Activated T-helper 2 cell treated with anti-CD3 and anti-CD28 coated beads, Interferon-gamma antibody, Interleukin-2, Interleukin-4, amounts not matched to agents 10 μg/mL and 5 μg/mL and 100 μg/mL, durations not matched to agents 14 hours and 24 hours and 36 hours (primary cell): Measurements from ENCODE around the gene SHBG. TPM values are rescaled to one million over a fixed set of nuclear protein-coding genes. Genes with fewer than 3 reads are reported as not detected.
"Not testable (repeated sequence)": the region's sequence is repeated elsewhere in the genome, so short reads cannot be mapped to it uniquely, and the experiment has no call there.

Experiments
- DNase-seq: peaks from one replicate; pipeline ENCODE4 v3.0.0; 2021; ENCODE audit warnings: low spot score
- H3K27ac Mint-ChIP-seq: one replicate; pipeline ENCODE4 v1.8.0; 2021; ENCODE audit warnings: mixed read lengths
- H3K27me3 Mint-ChIP-seq: one replicate; pipeline ENCODE4 v1.8.0; 2021; ENCODE audit warnings: low read depth, mixed read lengths
- H3K36me3 Mint-ChIP-seq: one replicate; pipeline ENCODE4 v1.8.0; 2021; ENCODE audit warnings: low read depth, mixed read lengths
- H3K4me1 Mint-ChIP-seq: one replicate; pipeline ENCODE4 v1.8.0; 2021; ENCODE audit warnings: low read depth, mixed read lengths
- H3K4me3 Mint-ChIP-seq: one replicate; pipeline ENCODE4 v1.8.0; 2021; ENCODE audit warnings: low read depth, mild to moderate bottlenecking, moderate library complexity, mixed read lengths
- H3K9me3 Mint-ChIP-seq: one replicate; pipeline ENCODE4 v1.8.0; 2021; ENCODE audit warnings: mixed read lengths
- intact Hi-C: fragments of 100-400 bp; cut with micrococcal nuclease; formaldehyde crosslinking; loops from one replicate; pipeline ENCODE4 v1.15.1; 2023
- total RNA-seq: library from RNA; stranded (reverse); gene quantifications from 2 replicates; pipeline ENCODE4 v1.2.3, GENCODE V29; 2022

SHBG gene
- total RNA-seq, 1 donor from 2014 or later: not detected

GRCh38 chr17:7640783-7641182 is 10.8 kb downstream of the SHBG start:
- H3K4me3 Mint-ChIP-seq: no peak overlapping the region
- no peaks in the 10 kb centered on the region for H3K36me3 Mint-ChIP-seq
- no peak overlapping the region for H3K27ac Mint-ChIP-seq
- no peaks in the 10 kb centered on the region for H3K9me3 Mint-ChIP-seq
- no peak for DNase-seq
- intact Hi-C loops: no loop called here
- peaks cover 6% of the 10 kb centered on the region for H3K27me3 Mint-ChIP-seq
- peaks cover 10% of the 10 kb centered on the region for H3K4me1 Mint-ChIP-seq

GRCh38 chr17:7641635-7642034 is 11.7 kb downstream of the SHBG start:
- H3K9me3 Mint-ChIP-seq, H3K27ac Mint-ChIP-seq, H3K36me3 Mint-ChIP-seq, H3K27me3 Mint-ChIP-seq, intact Hi-C loops: not testable (repeated sequence)
- peak; percentile 28 for DNase-seq
- peak overlapping the region; percentile 66 for H3K4me3 Mint-ChIP-seq
- H3K4me1 Mint-ChIP-seq: peaks cover 10% of the 10 kb centered on the region

- no peak for DNase-seq
- H3K4me3 Mint-ChIP-seq: no peak overlapping the region
Measured at GRCh38 chr17:7644775-7645174, 14.8 kb downstream of the SHBG start.

GRCh38 chr17:7646457-7646856 is 16.5 kb downstream of the SHBG start:
- intact Hi-C loops: no loop called here
- peaks cover 22% of the 10 kb centered on the region for H3K4me1 Mint-ChIP-seq
- H3K9me3 Mint-ChIP-seq: no peaks in the 10 kb centered on the region
- H3K27me3 Mint-ChIP-seq: peaks cover 23% of the 10 kb centered on the region
- no peaks in the 10 kb centered on the region for H3K36me3 Mint-ChIP-seq
- DNase-seq: no peak
- no peak overlapping the region for H3K4me3 Mint-ChIP-seq
- H3K27ac Mint-ChIP-seq: no peak overlapping the region

More at GRCh38 chr17:7644775-7645174, 14.8 kb downstream of the SHBG start:
- peaks cover 10% of the 10 kb centered on the region for H3K27me3 Mint-ChIP-seq
- H3K36me3 Mint-ChIP-seq: no peaks in the 10 kb centered on the region
- intact Hi-C loops: no loop called here
- no peaks in the 10 kb centered on the region for H3K9me3 Mint-ChIP-seq
- H3K4me1 Mint-ChIP-seq: peaks cover 10% of the 10 kb centered on the region
- H3K27ac Mint-ChIP-seq: no peak overlapping the region

- H3K4me1 Mint-ChIP-seq: peaks cover 18% of the 10 kb centered on the region
- no peaks in the 10 kb centered on the region for H3K36me3 Mint-ChIP-seq
- DNase-seq: no peak
- H3K27me3 Mint-ChIP-seq: peaks cover 26% of the 10 kb centered on the region
- no peak overlapping the region for H3K4me3 Mint-ChIP-seq
- intact Hi-C loops: no loop called here
- H3K27ac Mint-ChIP-seq: no peak overlapping the region
- no peaks in the 10 kb centered on the region for H3K9me3 Mint-ChIP-seq
Measured at GRCh38 chr17:7647018-7647417, 17.1 kb downstream of the SHBG start.

GRCh38 chr17:7650509-7651096 is 20.7 kb downstream of the SHBG start, which contains the start of gene ATP1B2:
ATP1B2 (plus strand) TSS chr17:7650926; CDS start chr17:7651519, 593 bp downstream.
- Mint-ChIP-seq H3K4me3 (peak within 1 kb of the TSS; percentile 78), H3K9me3 (no peaks in the 10 kb centered on the region), H3K27me3 (peaks cover 56% of the 10 kb centered on the region), H3K27ac (no peak within 1 kb of the TSS), H3K4me1 (peaks cover 12% of the 10 kb centered on the region), H3K36me3 (no peaks in the 10 kb centered on the region)
- peak; percentile 62 for DNase-seq
- intact Hi-C loops: loop anchor here (2.0 kb wide), 1 partner anchor 24 kb away; the partner anchor contains the start of gene SAT2

GRCh38 chr17:7651097-7651664 is 21.2 kb downstream of the SHBG start:
- no peaks in the 10 kb centered on the region for H3K36me3 Mint-ChIP-seq
- peaks cover 12% of the 10 kb centered on the region for H3K4me1 Mint-ChIP-seq
- peaks cover 55% of the 10 kb centered on the region for H3K27me3 Mint-ChIP-seq
- H3K4me3 Mint-ChIP-seq: peak overlapping the region; percentile 67
- H3K9me3 Mint-ChIP-seq: no peaks in the 10 kb centered on the region
- H3K27ac Mint-ChIP-seq: no peak overlapping the region
- intact Hi-C loops: loop anchor here (2.0 kb wide), 1 partner anchor 24 kb away; the partner anchor contains the start of gene SAT2
- no peak for DNase-seq

GRCh38 chr17:7651665-7652387 is 21.9 kb downstream of the SHBG start:
- H3K27me3 Mint-ChIP-seq: peaks cover 54% of the 10 kb centered on the region
- peaks cover 12% of the 10 kb centered on the region for H3K4me1 Mint-ChIP-seq
- no peaks in the 10 kb centered on the region for H3K9me3 Mint-ChIP-seq
- no peak overlapping the region for H3K27ac Mint-ChIP-seq
- DNase-seq: no peak
- H3K36me3 Mint-ChIP-seq: no peaks in the 10 kb centered on the region
- peak overlapping the region; percentile 30 for H3K4me3 Mint-ChIP-seq
- intact Hi-C loops: loop anchor here (2.0 kb wide), 1 partner anchor 25 kb away; the partner anchor contains the start of gene SAT2

- no peak for DNase-seq
- intact Hi-C loops: no loop called here
- Mint-ChIP-seq H3K4me3 (no peak overlapping the region), H3K4me1 (peaks cover 12% of the 10 kb centered on the region), H3K27ac (no peak overlapping the region), H3K9me3 (no peaks in the 10 kb centered on the region), H3K36me3 (no peaks in the 10 kb centered on the region), H3K27me3 (peaks cover 54% of the 10 kb centered on the region)
Measured at GRCh38 chr17:7652388-7653356, 22.7 kb downstream of the SHBG start.

GRCh38 chr17:7654832-7655540 is 25.1 kb downstream of the SHBG start:
- Mint-ChIP-seq H3K27ac (no peak overlapping the region), H3K4me1 (peaks cover 10% of the 10 kb centered on the region), H3K27me3 (peaks cover 45% of the 10 kb centered on the region), H3K4me3 (no peak overlapping the region), H3K36me3 (no peaks in the 10 kb centered on the region), H3K9me3 (no peaks in the 10 kb centered on the region)
- intact Hi-C loops: no loop called here
- no peak for DNase-seq

- Mint-ChIP-seq H3K27me3 (peaks cover 40% of the 10 kb centered on the region), H3K36me3 (no peaks in the 10 kb centered on the region), H3K4me3 (no peak overlapping the region), H3K9me3 (no peaks in the 10 kb centered on the region), H3K4me1 (peaks cover 5% of the 10 kb centered on the region), H3K27ac (no peak overlapping the region)
- no peak for DNase-seq
- intact Hi-C loops: no loop called here
Measured at GRCh38 chr17:7655541-7655840, 25.6 kb downstream of the SHBG start.
